Esophagus squamous epithelium (tissue), 5 donors: Measurements from ENCODE around the gene IRX5. TPM values are rescaled to one million over a fixed set of nuclear protein-coding genes. Genes with fewer than 3 reads are reported as not detected.

Experiments
- DNase-seq: peaks from one replicate; lab custom pipeline; 2025; lab: John Stamatoyannopoulos, UW
- H3K27ac ChIP-seq, 4 donors: fragments of 200-600 bp; sonication (generic); one replicate each; pipeline ENCODE4 v1.5.1; 2016 to 2019; ENCODE audit warnings: mild to moderate bottlenecking in 1 of 4
- H3K27me3 ChIP-seq, 4 donors: fragments of 200-600 bp; sonication (generic); 1 replicate in 3 of 4; 2 replicates in 1 of 4; pipeline versions ENCODE4 v1.5.1 to v1.6.0; 2017 to 2021; ENCODE audit warnings: antibody characterized with exemption in 1 of 4
- H3K36me3 ChIP-seq, 3 donors: fragments of 200-600 bp; sonication (generic); one replicate each; pipeline ENCODE4 v1.5.1; 2016 to 2019
- H3K4me1 ChIP-seq, 3 donors: fragments of 200-600 bp; sonication (generic); one replicate each; pipeline ENCODE4 v1.5.1; 2017 to 2019
- H3K4me3 ChIP-seq, 4 donors: fragments of 200-600 bp; sonication (generic); 1 replicate in 3 of 4; 2 replicates in 1 of 4; pipeline ENCODE4 v1.5.1; 2016 to 2019; ENCODE audit warnings: mild to moderate bottlenecking in 2 of 4, moderate library complexity in 1 of 4
- H3K9me3 ChIP-seq, 3 donors: fragments of 200-600 bp; sonication (generic); one replicate each; pipeline ENCODE4 v1.5.1; 2016 to 2019
- POLR2A ChIP-seq, 4 donors: fragments of 450-650 bp; IDR thresholded peaks; one replicate each; pipeline ENCODE4 v1.6.1; 2017; ENCODE audit warnings: antibody characterized with exemption in 4 of 4, mild to moderate bottlenecking in 4 of 4, moderate library complexity in 3 of 4
- WGBS, 2 donors: methylation state at CpG; one replicate each; pipeline ENCODE4 v1.1.5; 2018; 5-methylcytosine and 5-hydroxymethylcytosine counted together
- intact Hi-C: fragments of 100-400 bp; cut with DNase I; formaldehyde crosslinking; loops from one replicate; pipeline ENCODE4 v1.15.0; 2022
- total RNA-seq, 4 donors: library from RNA; depleted of rRNA; stranded (reverse); fragments of >200 nt; gene quantifications; one replicate each; pipeline ENCODE4 v1.1.0, GENCODE V29; 2016
- TF ChIP-seq, protein P1 (sequence below), 6 experiments: fragments of 450-650 bp in 4 of 6; fragments of 200-600 bp in 2 of 6; sonication (generic) in 2 of 6; IDR thresholded peaks; one replicate each; pipeline ENCODE4 v1.5.1; 2016 to 2019; ENCODE audit warnings: antibody characterized with exemption in 6 of 6, mild to moderate bottlenecking in 4 of 6, moderate library complexity in 4 of 6
- donor health status: DM: yes; HTN: yes; CAD: no.

The IRX5 gene
- total RNA-seq, 4 donors from 2014 or later = 11.9 to 23.5 (median 14.0) TPM

DNA sequence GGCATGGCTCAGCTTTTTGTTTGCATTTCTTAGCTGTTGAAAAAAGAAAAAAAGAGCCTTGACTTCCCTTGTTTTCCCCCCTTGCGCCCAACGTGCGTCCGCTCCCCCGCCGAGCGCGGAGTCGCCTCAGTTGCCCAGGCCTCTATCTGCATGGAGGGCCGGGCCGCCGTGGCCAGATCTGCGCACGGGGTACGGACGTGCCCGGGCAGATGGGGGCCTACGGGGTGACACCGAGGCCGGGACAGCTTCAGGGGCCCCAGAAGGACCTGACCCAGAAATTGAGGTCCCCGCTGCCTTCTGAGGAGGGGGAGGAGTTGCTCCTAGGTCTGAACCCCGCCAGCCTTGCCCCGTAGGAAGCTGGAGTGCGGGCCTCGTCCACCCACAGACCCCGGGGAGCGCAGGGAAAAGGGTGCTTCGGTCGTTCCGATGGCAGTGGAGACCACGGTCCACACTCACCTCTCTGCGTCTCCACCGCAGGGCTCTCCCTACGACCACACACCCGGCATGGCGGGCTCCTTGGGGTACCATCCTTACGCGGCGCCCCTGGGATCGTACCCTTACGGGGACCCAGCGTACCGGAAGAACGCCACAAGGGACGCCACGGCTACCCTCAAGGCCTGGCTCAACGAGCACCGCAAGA is 1.5 kb downstream of the IRX5 start:
- H3K4me1 ChIP-seq = peaks cover 7 to 92% (median 23%) of the 10 kb centered on the region in 3 donors
- TF ChIP-seq POLR2A (IDR thresholded peaks at IDR 0.05) = no peak
- no peak for DNase-seq
- H3K36me3 ChIP-seq = peaks cover 0 to 12% (median 0%) of the 10 kb centered on the region in 3 donors
- H3K27me3 ChIP-seq = peaks cover 0 to 94% (median 33%) of the 10 kb centered on the region in 4 donors
- H3K27ac ChIP-seq = peak overlapping the region; percentile 50 to 94 (median 92)
- intact Hi-C loops = loop anchor here (5.0 kb wide), 2 partner anchors 285 to 645 kb away; partner anchors contain the start of gene IRX3
- WGBS, 2 donors = 10 to 12% methylated on average over 10 to 18 of the region's 48 CpGs
- no peaks in the 10 kb centered on the region for H3K9me3 ChIP-seq
- peak overlapping the region; percentile 52 to 79 (median 68) for H3K4me3 ChIP-seq

DNA sequence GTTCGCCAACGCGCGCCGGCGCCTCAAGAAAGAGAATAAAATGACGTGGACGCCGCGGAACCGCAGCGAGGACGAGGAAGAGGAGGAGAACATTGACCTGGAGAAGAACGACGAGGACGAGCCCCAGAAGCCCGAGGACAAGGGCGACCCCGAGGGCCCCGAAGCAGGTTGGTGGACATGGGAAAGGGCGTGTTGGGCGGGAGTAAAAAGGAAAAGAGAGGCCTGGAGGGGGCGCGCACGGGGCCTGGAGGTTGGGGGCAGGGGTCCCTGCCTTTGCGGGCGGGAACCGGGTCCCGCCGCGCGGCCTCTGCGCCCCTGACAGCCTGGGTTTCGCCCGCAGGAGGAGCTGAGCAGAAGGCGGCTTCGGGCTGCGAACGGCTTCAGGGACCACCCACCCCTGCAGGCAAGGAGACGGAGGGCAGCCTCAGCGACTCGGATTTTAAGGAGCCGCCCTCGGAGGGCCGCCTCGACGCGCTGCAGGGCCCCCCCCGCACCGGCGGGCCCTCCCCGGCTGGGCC is 2.1 kb downstream of the IRX5 start:
- H3K36me3 ChIP-seq = peaks cover 0 to 14% (median 0%) of the 10 kb centered on the region in 3 donors
- peak overlapping the region; percentile 30 to 94 (median 92) for H3K27ac ChIP-seq
- peaks cover 0 to 94% (median 36%) of the 10 kb centered on the region in 4 donors for H3K27me3 ChIP-seq
- H3K9me3 ChIP-seq = no peaks in the 10 kb centered on the region
- 3 to 13% methylated on average over 16 to 23 of the region's 52 CpGs for WGBS, 2 donors
- no peak for TF ChIP-seq POLR2A (IDR thresholded peaks at IDR 0.05)
- TF ChIP-seq, protein P1, sequence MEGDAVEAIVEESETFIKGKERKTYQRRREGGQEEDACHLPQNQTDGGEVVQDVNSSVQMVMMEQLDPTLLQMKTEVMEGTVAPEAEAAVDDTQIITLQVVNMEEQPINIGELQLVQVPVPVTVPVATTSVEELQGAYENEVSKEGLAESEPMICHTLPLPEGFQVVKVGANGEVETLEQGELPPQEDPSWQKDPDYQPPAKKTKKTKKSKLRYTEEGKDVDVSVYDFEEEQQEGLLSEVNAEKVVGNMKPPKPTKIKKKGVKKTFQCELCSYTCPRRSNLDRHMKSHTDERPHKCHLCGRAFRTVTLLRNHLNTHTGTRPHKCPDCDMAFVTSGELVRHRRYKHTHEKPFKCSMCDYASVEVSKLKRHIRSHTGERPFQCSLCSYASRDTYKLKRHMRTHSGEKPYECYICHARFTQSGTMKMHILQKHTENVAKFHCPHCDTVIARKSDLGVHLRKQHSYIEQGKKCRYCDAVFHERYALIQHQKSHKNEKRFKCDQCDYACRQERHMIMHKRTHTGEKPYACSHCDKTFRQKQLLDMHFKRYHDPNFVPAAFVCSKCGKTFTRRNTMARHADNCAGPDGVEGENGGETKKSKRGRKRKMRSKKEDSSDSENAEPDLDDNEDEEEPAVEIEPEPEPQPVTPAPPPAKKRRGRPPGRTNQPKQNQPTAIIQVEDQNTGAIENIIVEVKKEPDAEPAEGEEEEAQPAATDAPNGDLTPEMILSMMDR (IDR thresholded peaks at IDR 0.05) = no peak
- DNase-seq = no peak
- peaks cover 7 to 93% (median 30%) of the 10 kb centered on the region in 3 donors for H3K4me1 ChIP-seq
- intact Hi-C loops = loop anchor here (5.0 kb wide), 2 partner anchors 285 to 645 kb away; partner anchors contain the start of gene IRX3
- H3K4me3 ChIP-seq = peak overlapping the region; percentile 52 to 79 (median 68)

DNA sequence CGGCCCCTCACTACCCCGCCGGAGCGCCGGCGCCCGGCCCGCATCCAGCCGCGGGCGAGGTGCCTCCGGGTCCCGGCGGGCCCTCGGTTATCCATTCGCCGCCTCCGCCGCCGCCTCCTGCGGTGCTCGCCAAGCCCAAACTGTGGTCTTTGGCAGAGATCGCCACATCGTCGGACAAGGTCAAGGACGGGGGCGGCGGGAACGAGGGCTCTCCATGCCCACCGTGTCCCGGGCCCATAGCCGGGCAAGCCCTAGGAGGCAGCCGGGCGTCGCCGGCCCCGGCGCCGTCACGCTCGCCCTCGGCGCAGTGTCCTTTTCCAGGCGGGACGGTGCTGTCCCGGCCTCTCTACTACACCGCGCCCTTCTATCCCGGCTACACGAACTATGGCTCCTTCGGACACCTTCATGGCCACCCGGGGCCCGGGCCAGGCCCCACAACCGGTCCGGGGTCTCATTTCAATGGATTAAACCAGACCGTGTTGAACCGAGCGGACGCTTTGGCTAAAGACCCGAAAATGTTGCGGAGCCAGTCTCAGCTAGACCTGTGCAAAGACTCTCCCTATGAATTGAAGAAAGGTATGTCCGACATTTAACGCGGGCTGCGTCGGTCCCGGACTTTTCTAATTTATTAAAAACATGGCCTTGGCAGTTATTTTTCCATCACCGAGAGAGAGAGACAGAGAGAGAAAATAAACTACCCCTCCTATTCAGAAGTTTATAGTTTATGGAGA is 2.8 kb downstream of the IRX5 start:
- Histone ChIP-seq H3K36me3 (peaks cover 0 to 21% (median 0%) of the 10 kb centered on the region in 3 donors), H3K27me3 (peaks cover 0 to 94% (median 39%) of the 10 kb centered on the region in 4 donors), H3K9me3 (no peaks in the 10 kb centered on the region), H3K27ac (peak overlapping the region; percentile 30 to 94 (median 92)), H3K4me3 (peak overlapping the region; percentile 52 to 79 (median 68)), H3K4me1 (peaks cover 7 to 93% (median 32%) of the 10 kb centered on the region in 3 donors)
- TF ChIP-seq, protein P1 (IDR thresholded peaks at IDR 0.05) = no peak
- no peak for TF ChIP-seq POLR2A (IDR thresholded peaks at IDR 0.05)
- intact Hi-C loops = loop anchor here (5.0 kb wide), 2 partner anchors 286 to 646 kb away; partner anchors contain the start of gene IRX3
- WGBS, 2 donors = 28 to 40% methylated on average over 7 to 22 of the region's 68 CpGs
- DNase-seq = no peak

DNA sequence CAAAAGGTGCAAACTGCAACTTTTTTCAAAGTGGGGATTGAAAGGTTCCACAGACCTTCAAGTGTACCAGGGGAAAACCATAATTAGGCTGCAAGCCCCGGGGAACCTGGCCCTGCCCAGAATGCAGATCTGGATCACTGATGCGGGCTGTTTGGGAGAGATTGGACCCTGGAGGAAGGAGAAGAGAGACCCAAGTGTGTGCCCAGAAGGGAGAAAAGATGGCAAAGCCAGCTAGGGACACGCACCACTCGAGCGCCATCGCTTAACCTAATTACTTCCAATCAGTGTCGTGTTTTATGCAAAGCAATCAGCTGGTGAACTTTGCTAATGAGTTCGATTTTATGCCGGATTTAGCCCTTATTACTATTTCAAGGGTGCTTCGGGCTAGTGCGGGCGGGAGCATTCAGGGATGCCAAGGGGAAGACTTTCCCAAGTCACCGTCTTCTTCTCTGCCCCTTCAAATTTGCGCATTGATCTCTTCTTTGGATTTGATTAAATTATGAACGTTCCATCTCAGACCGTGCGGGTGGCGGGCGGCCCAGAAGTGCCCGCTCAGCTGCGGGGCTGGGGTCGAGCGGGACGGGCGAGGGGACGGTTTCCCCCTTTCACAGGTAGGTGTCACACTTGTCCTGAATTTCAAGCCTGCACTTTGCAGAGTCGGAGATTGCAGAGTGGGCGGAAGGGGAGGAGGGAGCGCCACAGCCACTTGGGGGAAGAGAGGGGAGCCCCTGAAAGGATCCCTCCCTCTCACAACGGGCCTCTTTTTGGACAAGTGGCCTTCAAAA is 4.0 kb downstream of the IRX5 start:
- TF ChIP-seq, protein P1 (IDR thresholded peaks at IDR 0.05) = peak in 3 of 6 experiments; percentile 5 to 26 (median 19)
- no peak for TF ChIP-seq POLR2A (IDR thresholded peaks at IDR 0.05)
- 27 to 41% methylated on average over 13 to 29 of the region's 30 CpGs for WGBS, 2 donors
- peaks cover 7 to 89% (median 30%) of the 10 kb centered on the region in 3 donors for H3K4me1 ChIP-seq
- H3K27ac ChIP-seq = peak overlapping the region; percentile 2 to 94 (median 67)
- no peak for DNase-seq
- no peaks in the 10 kb centered on the region for H3K9me3 ChIP-seq
- peaks cover 0 to 33% (median 0%) of the 10 kb centered on the region in 3 donors for H3K36me3 ChIP-seq
- peaks cover 0 to 94% (median 44%) of the 10 kb centered on the region in 4 donors for H3K27me3 ChIP-seq
- intact Hi-C loops = loop anchor here (5.0 kb wide), 2 partner anchors 287 to 647 kb away; partner anchors contain the start of gene IRX3
- H3K4me3 ChIP-seq = peak overlapping the region; percentile 13 to 79 (median 68)
